Skeletal muscle cell (primary cell): Measurements from ENCODE around the gene APOA1.
A peak's percentile ranks its signal among the peaks of the same experiment; 100 is the strongest.

Source experiments
- DNase-seq: peaks from one replicate; pipeline ENCODE4 v3.0.0-alpha.2; 2010; ENCODE audit warnings: low read depth
- H3K4me3 ChIP-seq: 2 replicates; pipeline ENCODE4 v1.5.1; 2011; ENCODE audit warnings: low read depth, mild to moderate bottlenecking, control low read depth, low read length, moderate library complexity

APOA1 gene

GRCh38 chr11:116837231-116838091, at the start of gene APOA1:
TSS of gene APOA1 (minus strand) at chr11:116837622. CDS start at chr11:116837387, 235 bp downstream.
- no peak for DNase-seq
- H3K4me3 ChIP-seq = no peak within 1 kb of the TSS

DNA sequence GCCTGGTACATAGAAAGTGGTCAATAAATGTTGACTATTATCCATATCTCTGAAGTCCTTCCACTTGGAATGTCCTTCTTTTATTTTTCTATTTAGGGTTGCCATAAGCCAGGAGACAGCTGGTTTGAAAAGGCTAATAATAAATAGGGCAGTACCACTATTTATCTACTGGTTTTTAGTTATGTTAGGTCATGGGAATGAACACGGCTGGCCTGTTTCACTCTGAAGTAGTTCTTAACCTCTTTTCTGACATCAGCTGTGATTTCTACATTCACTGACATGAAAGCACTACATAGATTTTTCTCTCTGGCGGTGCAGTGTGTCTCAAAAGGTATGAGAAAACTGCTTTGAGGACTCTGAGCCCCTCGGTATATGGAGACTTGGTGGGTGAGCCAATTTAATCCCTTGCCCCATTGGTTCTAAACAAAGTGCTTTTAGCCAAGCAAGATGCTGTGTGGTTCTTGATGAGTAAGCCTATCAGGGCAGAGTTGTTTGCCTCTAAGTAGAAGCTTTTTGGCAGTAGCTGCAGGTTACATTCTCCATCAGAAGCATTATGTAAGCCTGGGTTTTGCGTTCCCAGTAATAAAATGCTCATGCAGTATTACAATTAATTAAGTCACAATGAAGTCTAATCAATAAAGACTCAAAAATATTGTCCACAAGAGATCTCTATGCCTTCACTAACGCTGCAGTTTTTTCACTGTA, 48.7 kb upstream of the APOA1 start:
- no peak for DNase-seq
- no peak overlapping the region for H3K4me3 ChIP-seq

GRCh38 chr11:116882386-116882785, 45.0 kb upstream of the APOA1 start:
- DNase-seq = no peak

GRCh38 chr11:116881143-116881542, 43.7 kb upstream of the APOA1 start:
- no peak overlapping the region for H3K4me3 ChIP-seq
- DNase-seq = no peak

More at GRCh38 chr11:116882386-116882785, 45.0 kb upstream of the APOA1 start:
- no peak overlapping the region for H3K4me3 ChIP-seq

DNA sequence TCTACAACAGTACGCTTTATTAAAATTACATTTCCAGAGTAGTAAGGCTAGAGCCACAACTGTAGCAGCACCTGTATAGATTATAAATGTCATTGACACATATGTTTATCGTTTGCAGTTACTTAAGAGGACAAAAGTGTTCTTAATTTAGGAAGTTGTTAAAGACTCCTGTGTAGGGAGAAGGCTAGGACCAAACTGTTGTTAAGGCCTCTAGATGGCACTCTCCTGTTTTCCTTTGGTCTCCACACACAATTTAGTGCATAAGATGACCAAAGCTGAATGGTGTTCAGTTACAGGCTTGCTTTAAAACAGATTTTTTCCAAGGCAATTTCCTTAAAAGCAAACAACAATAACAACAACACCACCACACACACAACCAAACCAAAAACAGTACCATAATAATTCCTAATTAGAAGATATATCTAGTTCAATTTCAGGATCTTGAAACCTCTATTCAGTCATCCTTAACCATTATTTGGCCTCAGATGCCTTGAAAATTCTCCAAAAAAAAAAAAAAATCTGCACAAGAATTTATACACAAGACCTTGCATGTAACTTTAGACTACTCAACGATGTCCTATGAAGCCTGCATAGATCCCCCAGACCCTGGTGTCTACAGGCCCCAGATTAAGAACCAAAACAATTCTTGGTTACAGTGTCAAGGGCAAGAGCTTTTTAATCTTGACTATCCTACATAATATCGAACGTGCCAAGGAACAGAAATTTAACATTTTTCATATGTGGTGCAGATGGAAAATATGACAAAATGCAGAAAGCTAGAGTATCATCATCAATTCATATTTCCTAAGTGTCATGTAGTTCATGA, 42.6 kb upstream of the APOA1 start:
- DNase-seq = peak; percentile 43
- H3K4me3 ChIP-seq = no peak overlapping the region

DNA sequence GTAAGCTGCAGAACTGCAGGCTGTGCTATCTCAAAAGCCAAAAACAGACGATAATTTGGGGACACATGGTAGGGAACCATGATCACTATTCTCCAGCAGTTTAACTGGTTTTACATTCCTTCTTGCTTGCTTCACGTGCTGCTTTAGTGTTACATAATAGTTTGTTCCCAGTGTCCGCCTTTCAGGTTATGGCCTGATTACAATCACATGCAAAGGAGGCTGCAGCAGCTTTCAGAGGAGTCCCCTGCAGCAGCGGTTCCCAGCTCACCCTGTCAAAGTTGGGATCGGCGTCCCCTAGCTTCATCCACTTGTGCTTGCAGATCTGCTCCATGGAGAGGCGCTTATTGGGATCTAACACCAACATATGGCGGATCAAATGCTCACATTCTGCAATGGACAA, 39.2 kb upstream of the APOA1 start:
- no peak overlapping the region for H3K4me3 ChIP-seq
- no peak for DNase-seq

- DNase-seq = no peak
- H3K4me3 ChIP-seq = no peak overlapping the region
Observed at GRCh38 chr11:116875194-116875593, 37.8 kb upstream of the APOA1 start.

- H3K4me3 ChIP-seq = no peak overlapping the region
- DNase-seq = no peak
Observed at GRCh38 chr11:116874251-116874650, 36.8 kb upstream of the APOA1 start.

DNA sequence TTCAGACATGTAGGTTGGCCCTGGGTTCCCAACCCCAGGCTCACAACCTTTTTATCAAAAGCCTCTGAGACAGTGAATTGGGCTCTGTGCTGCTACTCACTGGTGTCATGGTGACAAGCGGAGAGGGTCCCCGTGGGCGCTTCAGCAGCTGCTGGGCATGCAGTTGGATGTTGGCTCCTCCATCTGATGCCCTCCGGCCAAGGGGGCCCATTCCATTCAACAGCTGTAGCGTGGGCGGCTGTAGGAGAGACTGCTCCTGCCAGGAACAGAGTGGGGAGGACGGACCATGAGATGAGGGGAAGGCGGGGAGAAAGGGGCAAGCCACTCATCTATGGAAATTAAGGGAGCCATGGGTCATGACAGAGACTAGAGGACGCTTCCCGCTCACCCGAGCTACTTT, 36.0 kb upstream of the APOA1 start:
- no peak overlapping the region for H3K4me3 ChIP-seq
- DNase-seq = no peak

- DNase-seq = peak; percentile 67
- H3K4me3 ChIP-seq = no peak overlapping the region
Observed at GRCh38 chr11:116871248-116871647, 33.8 kb upstream of the APOA1 start.

- DNase-seq = no peak
Observed at GRCh38 chr11:116870054-116870453, 32.6 kb upstream of the APOA1 start.

DNA sequence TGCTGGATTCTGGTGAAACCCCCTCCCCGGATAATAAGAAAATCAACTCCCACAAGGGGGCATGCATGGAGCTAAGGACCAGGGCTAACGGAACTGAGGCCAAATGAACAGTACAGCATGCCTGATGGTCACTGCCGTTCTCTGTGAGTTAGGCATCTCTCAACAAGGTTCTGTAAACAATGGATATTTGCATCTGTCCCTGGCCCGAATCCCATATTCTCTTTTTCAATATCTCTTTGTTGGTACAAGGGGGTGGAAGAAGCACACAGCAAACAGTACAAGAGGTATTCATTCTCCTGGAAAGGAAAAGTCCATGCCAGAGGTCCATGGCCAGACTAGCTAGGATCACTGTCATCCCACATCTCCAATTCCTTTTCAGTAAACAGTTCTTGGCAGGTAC, 32.2 kb upstream of the APOA1 start:
- DNase-seq = no peak
- H3K4me3 ChIP-seq = no peak overlapping the region

More at GRCh38 chr11:116870054-116870453, 32.6 kb upstream of the APOA1 start:
- no peak overlapping the region for H3K4me3 ChIP-seq

DNA sequence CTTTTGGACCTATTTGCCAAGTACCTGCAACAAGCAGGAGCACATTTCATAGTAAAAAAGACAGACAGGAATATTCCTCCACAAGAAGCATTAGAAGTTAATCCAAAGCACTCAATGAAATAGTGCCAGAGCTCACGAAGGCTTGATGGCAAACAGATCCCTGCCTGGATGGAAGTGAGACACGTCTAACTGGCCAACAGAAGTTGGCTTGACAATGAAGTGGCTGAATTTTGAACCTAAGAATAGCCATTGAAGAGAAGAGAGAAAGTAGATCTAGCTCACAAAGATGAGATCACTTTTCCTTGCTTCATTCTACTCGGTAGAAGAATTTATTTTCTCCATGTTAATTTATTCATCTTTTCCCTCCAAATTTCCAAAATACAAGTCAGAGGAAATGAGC, 30.6 kb upstream of the APOA1 start:
- no peak for DNase-seq
- no peak overlapping the region for H3K4me3 ChIP-seq

DNA sequence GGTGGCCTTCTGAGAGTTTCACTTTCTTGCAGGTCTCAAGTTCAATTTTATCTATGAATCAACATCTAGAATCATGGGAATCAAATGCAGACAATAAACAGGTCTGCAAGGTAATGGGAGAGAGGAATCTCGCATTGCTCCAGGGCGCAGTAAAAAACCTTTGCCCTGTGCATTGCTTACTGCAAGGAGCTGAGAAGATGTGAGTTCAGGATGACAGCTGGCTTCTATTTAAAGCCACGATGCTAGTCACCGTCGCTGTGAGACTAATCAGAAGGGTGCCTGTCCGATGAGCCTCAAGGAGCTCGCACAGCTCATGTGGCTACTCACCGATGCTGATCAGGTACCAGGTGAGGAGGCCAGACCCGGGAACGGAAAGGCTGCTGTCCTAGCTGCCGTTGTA, 30.2 kb upstream of the APOA1 start:
- DNase-seq = no peak
- H3K4me3 ChIP-seq = no peak overlapping the region

DNA sequence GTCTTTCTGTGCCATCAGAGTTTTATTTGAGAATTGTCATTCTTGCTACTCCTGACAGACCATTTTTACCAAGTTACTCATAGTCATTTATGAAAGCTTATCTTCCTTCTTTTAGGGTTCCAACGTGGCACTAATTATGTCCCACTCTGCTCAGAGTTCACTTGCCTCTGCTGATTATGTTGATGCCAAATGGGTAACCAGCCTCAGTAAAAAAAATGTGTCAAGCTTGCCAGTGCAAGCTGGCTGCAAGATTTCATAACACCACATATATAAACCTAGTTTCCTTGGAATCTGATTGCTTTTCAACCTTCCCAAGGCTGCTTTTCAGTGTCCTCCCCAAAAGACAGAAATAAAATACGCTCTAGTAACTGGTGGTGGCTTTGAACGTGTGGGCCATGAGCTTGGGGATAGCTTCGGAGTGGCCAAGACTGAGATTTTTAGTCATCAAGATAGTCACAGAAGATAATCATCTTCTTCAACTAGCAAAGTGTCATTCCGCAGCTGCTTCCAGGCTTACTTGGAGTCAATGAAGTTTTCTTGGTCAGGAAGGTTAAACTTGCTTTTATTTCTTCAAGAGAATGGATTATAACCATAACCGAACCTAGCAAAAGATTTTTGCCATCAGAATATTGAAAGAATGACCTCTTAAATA, 29.5 kb upstream of the APOA1 start:
- DNase-seq = no peak
- H3K4me3 ChIP-seq = no peak overlapping the region

GRCh38 chr11:116865696-116866095, 28.3 kb upstream of the APOA1 start:
- H3K4me3 ChIP-seq = no peak overlapping the region
- no peak for DNase-seq

DNA sequence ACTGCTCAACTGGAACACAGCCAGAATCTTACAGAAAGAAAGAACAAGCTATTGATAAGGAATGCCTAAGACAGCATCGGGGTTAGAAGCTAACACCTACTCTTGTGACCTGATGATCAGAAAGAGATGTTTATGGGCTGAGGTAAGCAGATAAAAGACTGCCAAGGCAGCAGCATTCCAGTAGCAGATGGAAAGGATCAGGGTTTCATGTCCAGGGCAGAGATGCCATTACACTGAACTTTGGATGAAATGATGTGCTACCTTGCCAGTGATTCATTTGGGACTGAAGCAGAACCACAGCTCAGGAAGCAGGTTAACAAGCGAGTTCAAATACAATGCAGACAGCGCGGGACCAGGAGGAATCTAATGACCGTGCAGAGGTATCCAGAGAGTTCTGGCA, 27.1 kb upstream of the APOA1 start:
- no peak for DNase-seq

GRCh38 chr11:116862951-116863350, 25.5 kb upstream of the APOA1 start:
- H3K4me3 ChIP-seq = no peak overlapping the region
- DNase-seq = no peak

More for the DNA sequence above, 27.1 kb upstream of the APOA1 start:
- H3K4me3 ChIP-seq = no peak overlapping the region

GRCh38 chr11:116862185-116862584, 24.8 kb upstream of the APOA1 start:
- no peak for DNase-seq
- no peak overlapping the region for H3K4me3 ChIP-seq
